ENCODE results near the gene MEF2D.

MEF2D gene

DNA sequence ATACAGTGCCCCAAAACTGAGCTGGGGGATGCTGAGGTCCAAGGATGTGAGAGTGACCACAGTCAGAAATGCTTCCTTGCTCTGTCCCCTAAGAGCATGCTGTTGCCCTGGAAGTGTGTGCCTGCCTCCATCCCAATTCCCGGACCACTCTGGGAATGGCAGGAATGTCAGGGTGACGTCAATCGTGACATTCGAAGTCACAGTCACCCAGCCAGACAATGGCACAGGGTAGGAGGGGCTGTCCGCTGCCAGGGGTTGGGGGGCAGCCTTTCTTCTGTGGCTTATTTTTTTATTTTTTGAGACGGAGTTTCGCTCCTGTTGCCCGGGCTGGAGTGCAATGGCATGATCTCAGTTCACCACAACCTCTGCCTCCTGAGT is 22.3 kb downstream of the MEF2D start:
- no peak overlapping the region for H3K4me3 ChIP-seq (ENCODE audit: low read depth, low read length)
- no peak for DNase-seq (ENCODE audit: low read depth)
- TF ChIP-seq, protein P1, sequence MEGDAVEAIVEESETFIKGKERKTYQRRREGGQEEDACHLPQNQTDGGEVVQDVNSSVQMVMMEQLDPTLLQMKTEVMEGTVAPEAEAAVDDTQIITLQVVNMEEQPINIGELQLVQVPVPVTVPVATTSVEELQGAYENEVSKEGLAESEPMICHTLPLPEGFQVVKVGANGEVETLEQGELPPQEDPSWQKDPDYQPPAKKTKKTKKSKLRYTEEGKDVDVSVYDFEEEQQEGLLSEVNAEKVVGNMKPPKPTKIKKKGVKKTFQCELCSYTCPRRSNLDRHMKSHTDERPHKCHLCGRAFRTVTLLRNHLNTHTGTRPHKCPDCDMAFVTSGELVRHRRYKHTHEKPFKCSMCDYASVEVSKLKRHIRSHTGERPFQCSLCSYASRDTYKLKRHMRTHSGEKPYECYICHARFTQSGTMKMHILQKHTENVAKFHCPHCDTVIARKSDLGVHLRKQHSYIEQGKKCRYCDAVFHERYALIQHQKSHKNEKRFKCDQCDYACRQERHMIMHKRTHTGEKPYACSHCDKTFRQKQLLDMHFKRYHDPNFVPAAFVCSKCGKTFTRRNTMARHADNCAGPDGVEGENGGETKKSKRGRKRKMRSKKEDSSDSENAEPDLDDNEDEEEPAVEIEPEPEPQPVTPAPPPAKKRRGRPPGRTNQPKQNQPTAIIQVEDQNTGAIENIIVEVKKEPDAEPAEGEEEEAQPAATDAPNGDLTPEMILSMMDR (conservative IDR thresholded peaks at IDR 0.05; ENCODE audit: low read depth, low read length): no peak

DNA sequence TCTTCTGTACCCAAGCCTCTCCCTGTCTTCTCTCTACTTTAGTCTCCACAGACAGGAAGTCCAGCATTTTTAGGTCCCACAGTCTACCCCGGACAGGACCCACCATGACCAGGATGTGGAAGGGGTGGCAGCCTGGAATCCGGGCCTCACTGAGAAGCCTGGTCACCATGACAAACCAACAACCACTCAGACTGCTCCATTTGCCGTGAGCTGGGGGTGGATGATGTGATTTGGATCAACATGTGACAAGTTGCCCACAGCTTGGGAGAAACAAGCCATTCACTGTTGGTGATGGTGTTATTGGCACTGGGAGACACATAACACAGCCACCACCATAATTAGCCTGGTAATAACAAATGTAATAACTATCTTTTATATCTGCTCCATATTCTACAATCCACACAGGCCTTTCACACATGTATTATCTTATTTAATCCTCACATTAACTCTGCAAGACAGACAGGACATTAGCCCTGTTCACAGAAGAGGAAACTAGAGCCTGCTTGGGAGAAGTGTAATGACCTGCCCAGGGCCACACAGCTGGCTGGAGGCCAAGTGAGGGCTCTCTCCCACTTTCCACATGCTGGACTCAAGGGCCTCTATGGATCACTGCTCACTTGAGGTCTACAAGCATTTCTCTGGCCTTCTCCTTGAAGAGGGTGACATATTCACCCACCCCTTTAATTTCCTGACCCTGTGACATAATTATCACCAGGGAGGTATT is 22.9 kb downstream of the MEF2D start:
- TF ChIP-seq, protein P1 (conservative IDR thresholded peaks at IDR 0.05; ENCODE audit: low read depth, low read length): no peak
- DNase-seq (ENCODE audit: low read depth): no peak
- no peak overlapping the region for H3K4me3 ChIP-seq (ENCODE audit: low read depth, low read length)

DNA sequence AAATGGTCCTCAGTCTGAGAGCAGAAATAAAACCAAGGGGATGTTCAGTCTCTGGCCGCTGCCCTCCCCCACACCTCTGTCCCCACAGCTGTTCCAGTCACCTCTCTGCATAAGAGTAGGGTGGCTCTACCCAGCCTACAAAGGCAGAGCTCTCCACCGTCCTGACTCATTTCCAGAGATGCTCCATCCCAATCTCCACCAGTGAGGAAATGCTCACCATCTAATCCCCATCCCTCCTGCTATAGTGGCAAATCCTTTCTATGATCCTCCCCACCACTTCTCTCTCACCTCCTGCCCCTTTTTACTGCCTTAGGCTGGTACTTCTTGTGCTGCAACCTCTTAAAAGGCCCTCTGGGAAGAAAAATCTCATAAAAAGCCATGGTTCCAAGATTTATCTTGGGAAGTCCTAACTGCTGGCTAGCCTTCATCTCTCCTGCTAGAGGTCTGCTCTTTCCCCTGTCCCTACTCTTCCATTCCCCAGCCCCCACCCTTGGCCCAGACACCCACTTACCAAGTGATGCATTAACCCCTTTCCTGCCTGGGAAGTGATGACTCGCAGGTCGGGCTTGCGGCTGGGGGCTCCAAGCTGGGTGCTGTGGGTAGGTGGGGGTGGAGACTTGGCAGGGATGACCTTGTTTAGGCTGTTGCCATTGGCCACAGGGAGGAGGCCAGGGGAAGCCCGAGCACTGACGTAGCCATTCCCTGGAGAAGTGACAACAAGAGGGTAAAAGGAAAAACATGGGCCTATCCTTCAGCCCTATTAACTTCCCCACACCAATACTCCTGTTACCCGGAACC is 23.9 kb downstream of the MEF2D start:
- TF ChIP-seq, protein P1 (conservative IDR thresholded peaks at IDR 0.05; ENCODE audit: low read depth, low read length): no peak
- no peak overlapping the region for H3K4me3 ChIP-seq (ENCODE audit: low read depth, low read length)
- peak; percentile 69 for DNase-seq (ENCODE audit: low read depth)

DNA sequence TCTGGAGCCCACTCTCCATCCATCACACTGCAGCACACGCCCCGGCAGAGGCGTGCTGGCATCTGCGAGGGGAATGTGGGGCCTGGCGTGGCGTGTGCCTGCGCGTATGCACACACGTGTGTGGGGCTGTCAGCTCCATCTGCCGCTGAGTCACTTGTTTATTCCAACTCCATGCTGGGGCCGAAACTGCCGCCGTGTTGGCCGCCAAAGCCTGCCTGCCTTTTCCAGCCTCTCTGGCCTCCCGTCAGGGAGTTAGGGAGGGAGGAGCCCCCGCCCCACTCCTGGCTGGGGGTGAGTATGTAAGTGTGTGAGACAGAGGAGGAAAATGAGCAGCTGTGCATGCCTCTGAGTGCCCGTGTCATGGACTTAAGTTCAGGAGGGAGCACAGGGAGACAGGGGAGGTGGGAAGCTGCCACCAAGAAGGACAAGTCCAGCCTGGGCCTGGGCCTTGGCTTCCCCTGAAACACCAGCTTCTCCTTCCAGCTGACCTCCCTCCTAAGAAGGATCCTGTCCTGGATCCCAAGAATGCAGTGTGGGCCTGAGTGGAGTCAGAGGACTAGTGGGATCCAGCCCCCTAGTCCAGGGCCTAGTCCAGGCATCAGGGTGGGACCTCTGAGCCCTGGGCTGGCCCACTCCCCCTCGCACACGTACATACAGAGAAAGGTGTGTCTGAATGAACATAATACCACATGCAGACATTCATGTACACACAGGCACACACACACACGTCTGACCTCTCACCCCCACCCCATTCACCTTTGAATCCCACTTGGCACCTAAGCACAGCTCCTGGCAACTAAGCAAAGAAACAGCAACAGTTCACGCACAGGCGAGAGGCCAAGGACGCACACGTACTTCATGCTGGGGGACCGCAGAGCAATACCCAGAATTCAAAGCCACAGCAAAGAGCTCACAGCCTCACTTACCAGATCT is 24.7 kb downstream of the MEF2D start:
- no peak overlapping the region for H3K4me3 ChIP-seq (ENCODE audit: low read depth, low read length)
- TF ChIP-seq, protein P1 (conservative IDR thresholded peaks at IDR 0.05; ENCODE audit: low read depth, low read length): no peak
- DNase-seq (ENCODE audit: low read depth): no peak

DNA sequence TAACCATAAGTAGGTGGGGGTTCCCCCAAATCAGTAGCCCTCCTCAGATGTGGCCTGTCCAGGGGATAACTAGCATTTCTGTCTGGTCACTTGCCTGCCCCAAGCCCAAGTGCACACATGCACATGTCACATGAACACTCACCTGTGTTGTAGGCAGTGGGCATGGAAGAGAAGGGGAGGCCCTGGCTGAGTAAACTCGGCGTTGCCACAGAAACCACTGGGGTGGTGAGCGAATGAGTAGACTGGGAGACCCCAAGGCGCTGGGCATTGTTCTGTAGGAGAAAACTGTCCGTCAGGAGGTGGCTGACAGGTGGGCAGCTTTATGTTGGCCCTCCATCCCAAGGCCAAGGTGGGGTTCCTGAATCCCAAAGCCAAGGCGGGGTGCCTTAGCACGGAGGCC is 25.6 kb downstream of the MEF2D start:
- no peak for DNase-seq (ENCODE audit: low read depth)
- TF ChIP-seq, protein P1 (conservative IDR thresholded peaks at IDR 0.05; ENCODE audit: low read depth, low read length): no peak
- no peak overlapping the region for H3K4me3 ChIP-seq (ENCODE audit: low read depth, low read length)

DNA sequence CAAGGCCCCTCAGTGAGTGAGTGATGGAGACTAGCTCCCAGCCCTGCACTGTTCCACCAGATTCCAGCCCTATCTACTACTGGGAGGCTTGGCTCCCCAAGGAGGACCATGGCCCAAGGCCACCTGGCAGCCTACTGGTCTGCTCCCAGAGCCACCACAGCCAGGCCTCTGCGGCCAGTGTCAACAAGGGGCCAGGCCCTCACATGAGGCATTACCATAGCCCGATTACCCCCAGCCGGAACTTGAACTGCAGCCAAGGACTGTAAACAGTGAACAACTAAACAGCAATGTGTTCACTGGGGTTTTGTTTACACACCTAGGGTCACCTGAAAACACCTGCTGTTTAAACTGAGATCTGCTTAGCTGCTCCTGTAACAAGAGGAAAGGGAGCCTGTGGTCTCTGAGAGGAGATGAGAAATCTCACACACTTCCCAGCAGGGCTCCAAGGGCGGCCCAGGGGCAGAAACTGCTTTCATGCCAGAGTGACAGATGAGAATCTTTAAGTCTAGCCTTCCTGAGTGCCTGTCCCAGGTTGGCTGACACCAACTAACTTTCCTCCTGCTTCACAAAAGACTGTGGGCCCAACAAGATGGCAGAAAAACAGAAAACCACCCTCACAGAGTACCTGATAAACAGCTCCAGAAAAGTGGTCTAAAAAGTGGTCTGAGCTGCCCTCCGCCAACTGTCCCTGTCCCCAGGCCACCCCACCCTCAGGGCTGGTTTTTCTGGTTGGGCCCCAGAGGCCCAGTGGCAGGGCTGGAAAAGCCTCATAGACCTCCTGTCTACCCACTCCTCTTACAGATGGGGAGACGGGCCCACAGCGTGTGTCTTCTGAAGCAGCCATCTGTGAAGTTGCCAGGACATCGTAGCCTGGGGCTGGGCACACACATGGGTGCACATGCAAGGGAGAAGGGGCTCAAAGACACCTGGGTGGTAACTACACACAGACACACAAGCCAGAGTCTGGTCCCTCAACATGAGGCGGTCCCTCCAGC is 28.8 kb downstream of the MEF2D start:
- TF ChIP-seq, protein P1 (conservative IDR thresholded peaks at IDR 0.05; ENCODE audit: low read depth, low read length): no peak
- peak; percentile 36 for DNase-seq (ENCODE audit: low read depth)
- H3K4me3 ChIP-seq (ENCODE audit: low read depth, low read length): no peak overlapping the region

All from choroid plexus epithelial cell (primary cell).